Stimulated activated naive CD8-positive, alpha-beta T cell treated with anti-CD3 and anti-CD28 coated beads, Interleukin-15, amount 100 ng/mL, for 72 hours (primary cell): ENCODE results near the gene PCDHGA6.
A peak's percentile ranks its signal among the peaks of the same experiment; 100 is the strongest.

Experiments
- ATAC-seq: fragments of 150-1000 bp; cut with Tn5 transposase; 2 replicates; pipeline ENCODE4 v1.10.0; 2021; ENCODE audit warnings: mild to moderate bottlenecking, moderate library complexity
- DNase-seq, 2 donors: peaks; one replicate each; pipeline ENCODE4 v3.0.0; 2021 to 2022
- H3K27ac Mint-ChIP-seq, 2 donors: one replicate each; pipeline ENCODE4 v1.8.0; 2022; ENCODE audit warnings: mild to moderate bottlenecking in 2 of 2, mixed read lengths in 2 of 2, moderate library complexity in 2 of 2
- H3K27me3 Mint-ChIP-seq: one replicate; pipeline ENCODE4 v1.8.0; 2022; ENCODE audit warnings: mixed read lengths
- H3K4me1 Mint-ChIP-seq: one replicate; pipeline ENCODE4 v1.8.0; 2022; ENCODE audit warnings: mild to moderate bottlenecking, mixed read lengths
- H3K4me3 Mint-ChIP-seq, 2 donors: one replicate each; pipeline ENCODE4 v1.8.0; 2022; ENCODE audit warnings: mild to moderate bottlenecking in 2 of 2, mixed read lengths in 2 of 2, moderate library complexity in 1 of 2
- H3K9me3 Mint-ChIP-seq, 2 donors: one replicate each; pipeline ENCODE4 v1.8.0; 2022; ENCODE audit warnings: mixed read lengths in 2 of 2

The PCDHGA6 gene

GRCh38 chr5:141351591-141351990 is 22.1 kb upstream of the PCDHGA6 start:
- peaks cover 12 to 40% of the 10 kb centered on the region in 2 donors for H3K9me3 Mint-ChIP-seq
- no peak overlapping the region for H3K4me3 Mint-ChIP-seq
- DNase-seq: no peak
- H3K4me1 Mint-ChIP-seq: no peaks in the 10 kb centered on the region
- no peak for ATAC-seq
- peaks cover 85% of the 10 kb centered on the region for H3K27me3 Mint-ChIP-seq
- no peak overlapping the region for H3K27ac Mint-ChIP-seq

- ATAC-seq: no peak
Observed at GRCh38 chr5:141354900-141355469, 18.7 kb upstream of the PCDHGA6 start, which contains the start of gene PCDHGA4. PCDHGA4 (plus strand) TSS chr5:141355021; CDS start chr5:141355108, 87 bp downstream.

GRCh38 chr5:141355641-141356040 is 18.1 kb upstream of the PCDHGA6 start:
- Mint-ChIP-seq H3K4me3 (peak overlapping the region in 1 of 2 donors; percentile 64), H3K27ac (no peak overlapping the region), H3K9me3 (peaks cover 20 to 44% of the 10 kb centered on the region in 2 donors), H3K4me1 (peaks cover 6% of the 10 kb centered on the region), H3K27me3 (peaks cover 83% of the 10 kb centered on the region)
- ATAC-seq (no peak), DNase-seq (no peak)

More at GRCh38 chr5:141354900-141355469, 18.7 kb upstream of the PCDHGA6 start, which contains the start of gene PCDHGA4:
- H3K27me3 Mint-ChIP-seq: peaks cover 83% of the 10 kb centered on the region
- no peak within 1 kb of the TSS for H3K27ac Mint-ChIP-seq
- peak within 1 kb of the TSS; percentile 64 to 73 for H3K4me3 Mint-ChIP-seq
- peaks cover 19 to 44% of the 10 kb centered on the region in 2 donors for H3K9me3 Mint-ChIP-seq
- DNase-seq: no peak
- peaks cover 4% of the 10 kb centered on the region for H3K4me1 Mint-ChIP-seq

GRCh38 chr5:141356133-141356532 is 17.6 kb upstream of the PCDHGA6 start:
- H3K4me3 Mint-ChIP-seq: no peak overlapping the region

GRCh38 chr5:141356950-141357349 is 16.7 kb upstream of the PCDHGA6 start:
- H3K27ac Mint-ChIP-seq: no peak overlapping the region
- peaks cover 20 to 57% of the 10 kb centered on the region in 2 donors for H3K9me3 Mint-ChIP-seq
- H3K4me1 Mint-ChIP-seq: peaks cover 6% of the 10 kb centered on the region
- DNase-seq (no peak), ATAC-seq (no peak)
- H3K4me3 Mint-ChIP-seq: no peak overlapping the region
- peaks cover 83% of the 10 kb centered on the region for H3K27me3 Mint-ChIP-seq

More at GRCh38 chr5:141356133-141356532, 17.6 kb upstream of the PCDHGA6 start:
- H3K27ac Mint-ChIP-seq: no peak overlapping the region
- ATAC-seq (no peak), DNase-seq (no peak)
- H3K27me3 Mint-ChIP-seq: peaks cover 83% of the 10 kb centered on the region
- peaks cover 20 to 49% of the 10 kb centered on the region in 2 donors for H3K9me3 Mint-ChIP-seq
- H3K4me1 Mint-ChIP-seq: peaks cover 6% of the 10 kb centered on the region

- peaks cover 19 to 64% of the 10 kb centered on the region in 2 donors for H3K9me3 Mint-ChIP-seq
- DNase-seq (no peak), ATAC-seq (peak; percentile 35)
- H3K27me3 Mint-ChIP-seq: peaks cover 87% of the 10 kb centered on the region
- H3K4me1 Mint-ChIP-seq: peaks cover 6% of the 10 kb centered on the region
- H3K4me3 Mint-ChIP-seq: peak within 1 kb of the TSS; percentile 75 to 86
- peak within 1 kb of the TSS in 1 of 2 donors; percentile 85 for H3K27ac Mint-ChIP-seq
Observed at GRCh38 chr5:141359790-141360426, 13.8 kb upstream of the PCDHGA6 start, which contains the start of gene PCDHGB2. PCDHGB2 (plus strand) TSS chr5:141359994; CDS start chr5:141360136, 142 bp downstream.

- DNase-seq: no peak
- H3K9me3 Mint-ChIP-seq: peaks cover 19 to 66% of the 10 kb centered on the region in 2 donors
- H3K27me3 Mint-ChIP-seq: peaks cover 87% of the 10 kb centered on the region
- no peak for ATAC-seq
- H3K27ac Mint-ChIP-seq: no peak overlapping the region
- H3K4me3 Mint-ChIP-seq: no peak overlapping the region
- peaks cover 6% of the 10 kb centered on the region for H3K4me1 Mint-ChIP-seq
Observed at GRCh38 chr5:141360685-141361084, 13.0 kb upstream of the PCDHGA6 start.

GRCh38 chr5:141362719-141363118 is 11.0 kb upstream of the PCDHGA6 start:
- Mint-ChIP-seq H3K4me3 (no peak overlapping the region), H3K27ac (no peak overlapping the region)

GRCh38 chr5:141363952-141364660 is 9.6 kb upstream of the PCDHGA6 start, which contains the start of gene PCDHGA5:
PCDHGA5 (plus strand) TSS chr5:141364162; CDS start chr5:141364331, 169 bp downstream.
- H3K9me3 Mint-ChIP-seq: peaks cover 14 to 54% of the 10 kb centered on the region in 2 donors
- DNase-seq: no peak
- H3K27ac Mint-ChIP-seq: peak within 1 kb of the TSS in 1 of 2 donors; percentile 88
- peaks cover 90% of the 10 kb centered on the region for H3K27me3 Mint-ChIP-seq
- peak within 1 kb of the TSS in 1 of 2 donors; percentile 10 for H3K4me3 Mint-ChIP-seq
- peaks cover 6% of the 10 kb centered on the region for H3K4me1 Mint-ChIP-seq
- no peak for ATAC-seq

More at GRCh38 chr5:141362719-141363118, 11.0 kb upstream of the PCDHGA6 start:
- Mint-ChIP-seq H3K27me3 (peaks cover 89% of the 10 kb centered on the region), H3K9me3 (peaks cover 19 to 54% of the 10 kb centered on the region in 2 donors), H3K4me1 (peaks cover 6% of the 10 kb centered on the region)
- ATAC-seq (no peak), DNase-seq (no peak)

- no peak overlapping the region for H3K4me3 Mint-ChIP-seq
- no peak overlapping the region for H3K27ac Mint-ChIP-seq
- H3K27me3 Mint-ChIP-seq: peaks cover 91% of the 10 kb centered on the region
- ATAC-seq: no peak
- peaks cover 8% of the 10 kb centered on the region for H3K4me1 Mint-ChIP-seq
- peaks cover 16 to 51% of the 10 kb centered on the region in 2 donors for H3K9me3 Mint-ChIP-seq
- no peak for DNase-seq
Observed at GRCh38 chr5:141366016-141366896, 7.4 kb upstream of the PCDHGA6 start.

- H3K4me3 Mint-ChIP-seq: peak within 1 kb of the TSS; percentile 76 to 81
- peaks cover 90% of the 10 kb centered on the region for H3K27me3 Mint-ChIP-seq
- peaks cover 16 to 47% of the 10 kb centered on the region in 2 donors for H3K9me3 Mint-ChIP-seq
- DNase-seq: peak in 1 of 2 donors; percentile 35
- peaks cover 8% of the 10 kb centered on the region for H3K4me1 Mint-ChIP-seq
- peak; percentile 85 for ATAC-seq
- H3K27ac Mint-ChIP-seq: peak within 1 kb of the TSS in 1 of 2 donors; percentile 85
Observed at GRCh38 chr5:141369994-141370848, 3.5 kb upstream of the PCDHGA6 start, which contains the start of gene PCDHGB3. PCDHGB3 (plus strand) TSS chr5:141370242; CDS start chr5:141370395, 153 bp downstream.

- ATAC-seq (no peak), DNase-seq (no peak)
- H3K9me3 Mint-ChIP-seq: peaks cover 16 to 52% of the 10 kb centered on the region in 2 donors
- H3K27ac Mint-ChIP-seq: no peak overlapping the region
- peaks cover 8% of the 10 kb centered on the region for H3K4me1 Mint-ChIP-seq
- H3K27me3 Mint-ChIP-seq: peaks cover 82% of the 10 kb centered on the region
- H3K4me3 Mint-ChIP-seq: peak overlapping the region in 1 of 2 donors; percentile 14
Observed at GRCh38 chr5:141371572-141372475, 1.9 kb upstream of the PCDHGA6 start.

GRCh38 chr5:141374627-141375026 is 936 bp downstream of the PCDHGA6 start:
- no peak overlapping the region for H3K4me3 Mint-ChIP-seq
- H3K27me3 Mint-ChIP-seq: peaks cover 69% of the 10 kb centered on the region
- no peak for ATAC-seq
- H3K9me3 Mint-ChIP-seq: peaks cover 16 to 52% of the 10 kb centered on the region in 2 donors
- no peak for DNase-seq
- peaks cover 8% of the 10 kb centered on the region for H3K4me1 Mint-ChIP-seq
- H3K27ac Mint-ChIP-seq: no peak overlapping the region
